Endothelial cell of umbilical vein (primary cell): ENCODE measurements around the gene DNAL1. TPM values are rescaled to one million over a fixed set of nuclear protein-coding genes. Genes with fewer than 3 reads are reported as not detected.

Experiments
- BruUV-seq: library from RNA; stranded (reverse); fragments of 400-500 nt; replicated peaks from 2 replicates; lab custom pipeline; 2021; lab: Mats Ljungman, UMichigan
- CTCF ChIA-PET: fragments of 300-600, 350-600 bp; sonication (Branson Sonifier 250); formaldehyde crosslinking; loops from one replicate; lab custom pipeline; 2021; ENCODE audit warnings: antibody characterized with exemption, inconsistent platforms; lab: Charles Lee
- POLR2A ChIA-PET: fragments of 300-600, 350-600 bp; sonication (Branson Sonifier 250); formaldehyde crosslinking; loops from one replicate; lab custom pipeline; 2021; ENCODE audit warnings: antibody characterized with exemption, inconsistent platforms; lab: Charles Lee
- DNase-seq: peaks from one replicate; pipeline ENCODE4 v3.0.0-alpha.2; 2011; ENCODE audit warnings: low read depth, low spot score
- FAIRE-seq: peaks from 2 replicates; lab custom pipeline; 2011; peaks lifted over from hg19 to GRCh38; lab: Jason Lieb, UNC
- H2AFZ ChIP-seq: 2 replicates; pipeline ENCODE4 v1.6.0; 2012; ENCODE audit warnings: low read depth, low read length, control low read depth, inconsistent platforms
- H3K27ac ChIP-seq: 2 replicates; pipeline ENCODE4 v1.5.1; 2011; ENCODE audit warnings: low read depth, mild to moderate bottlenecking, control low read depth, low read length, moderate library complexity; ENCODE audit not compliant: insufficient read depth
- H3K27me3 ChIP-seq, 2 experiments: 2 replicates each; pipeline versions ENCODE4 v1.6.0 to v1.6.1; 2011; ENCODE audit warnings: low read length in 2 of 2, mixed read lengths in 1 of 2; ENCODE audit not compliant: control insufficient read depth in 2 of 2, insufficient read depth in 2 of 2
- H3K36me3 ChIP-seq, 2 experiments: 2 replicates in 1 of 2; 3 replicates in 1 of 2; pipeline ENCODE4 v1.5.1; 2011; ENCODE audit warnings: low read length in 2 of 2, mild to moderate bottlenecking in 1 of 2, moderate library complexity in 1 of 2; ENCODE audit not compliant: control insufficient read depth in 2 of 2, insufficient read depth in 2 of 2; ENCODE audit errors: extremely low read depth in 1 of 2
- H3K4me1 ChIP-seq: 3 replicates; pipeline ENCODE4 v1.5.1; 2011; ENCODE audit warnings: mild to moderate bottlenecking, low read length; ENCODE audit not compliant: control insufficient read depth, insufficient read depth; ENCODE audit errors: extremely low read depth
- H3K4me2 ChIP-seq: 2 replicates; pipeline ENCODE4 v1.6.1; 2011; ENCODE audit warnings: low read length, control low read depth, mixed read lengths; ENCODE audit not compliant: insufficient read depth
- H3K4me3 ChIP-seq, 3 experiments: fragments of 200-600 bp in 1 of 3; sonication (generic), shearing (Covaris generic) in 1 of 3; replicated peaks in 1 of 3; 2 replicates each; pipeline ENCODE4 v1.5.1; 2011 to 2016; ENCODE audit warnings: control low read depth in 3 of 3, low read length in 3 of 3, mild to moderate bottlenecking in 2 of 3, inconsistent platforms in 1 of 3, low read depth in 1 of 3, moderate library complexity in 1 of 3; ENCODE audit not compliant: insufficient read depth in 1 of 3
- H3K79me2 ChIP-seq: 2 replicates; pipeline ENCODE4 v1.6.0; 2012; ENCODE audit warnings: low read length, inconsistent platforms; ENCODE audit not compliant: control insufficient read depth, insufficient read depth
- H3K9ac ChIP-seq: replicated peaks from 2 replicates; pipeline ENCODE3; 2011; ENCODE audit warnings: low read length, control low read depth; ENCODE audit not compliant: insufficient read depth; ENCODE audit errors: extremely low read depth
- H3K9me1 ChIP-seq: replicated peaks from 3 replicates; pipeline ENCODE4 v1.6.0; 2011; ENCODE audit warnings: mild to moderate bottlenecking, low read length; ENCODE audit not compliant: control insufficient read depth, insufficient read depth; ENCODE audit errors: extremely low read depth
- H3K9me3 ChIP-seq: replicated peaks from 2 replicates; pipeline ENCODE4 v1.5.1; 2012; ENCODE audit warnings: low read length, inconsistent platforms; ENCODE audit not compliant: control insufficient read depth, insufficient read depth
- H4K20me1 ChIP-seq: replicated peaks from 2 replicates; pipeline ENCODE3; 2011; ENCODE audit warnings: mild to moderate bottlenecking, low read length; ENCODE audit not compliant: control insufficient read depth, insufficient read depth; ENCODE audit errors: extremely low read depth
- CTCF ChIP-seq, 2 donors: IDR thresholded peaks; 1 replicate in 1 of 2; 2 replicates in 1 of 2; pipeline ENCODE4 v1.5.1; 2011; ENCODE audit warnings: low read length in 2 of 2, mild to moderate bottlenecking in 2 of 2, moderate library complexity in 2 of 2, control low read depth in 1 of 2, inconsistent platforms in 1 of 2, low read depth in 1 of 2; ENCODE audit not compliant: insufficient read depth in 1 of 2; ENCODE audit errors: extremely low read depth in 1 of 2
- EZH2 ChIP-seq: IDR thresholded peaks from 2 replicates; pipeline ENCODE4 v1.6.1; 2012; ENCODE audit warnings: borderline replicate concordance, low read depth, mild to moderate bottlenecking, moderate library complexity, low read length, inconsistent platforms; ENCODE audit not compliant: severe bottlenecking
- FOS ChIP-seq: IDR thresholded peaks from 2 replicates; pipeline ENCODE4 v1.6.1; 2011; ENCODE audit warnings: mild to moderate bottlenecking, low read length, moderate library complexity, borderline replicate concordance; ENCODE audit not compliant: insufficient read depth
- GATA2 ChIP-seq: IDR thresholded peaks from 2 replicates; pipeline ENCODE4 v1.7.0; 2011; ENCODE audit warnings: low read depth, mild to moderate bottlenecking, moderate library complexity, mixed read lengths, low read length; ENCODE audit not compliant: insufficient read length, insufficient read depth
- JUN ChIP-seq: IDR thresholded peaks from 2 replicates; pipeline ENCODE4 v1.6.1; 2011; ENCODE audit warnings: borderline replicate concordance, low read depth; ENCODE audit not compliant: insufficient read length, insufficient read depth
- MAX ChIP-seq: IDR thresholded peaks from 2 replicates; pipeline ENCODE4 v1.6.1; 2011; ENCODE audit not compliant: insufficient read depth, insufficient read length
- MYC ChIP-seq: IDR thresholded peaks from one replicate; pipeline ENCODE4 v1.6.1; 2011; ENCODE audit warnings: mild to moderate bottlenecking, low read depth, low read length
- POLR2A ChIP-seq: IDR thresholded peaks from 2 replicates; pipeline ENCODE4 v1.6.1; 2012; ENCODE audit warnings: low read depth, mild to moderate bottlenecking, control low read depth, low read length
- POLR2AphosphoS5 ChIP-seq: IDR thresholded peaks from 2 replicates; pipeline ENCODE4 v1.6.1; 2012; ENCODE audit warnings: low read depth, mild to moderate bottlenecking, control low read depth, low read length, moderate library complexity; ENCODE audit not compliant: insufficient read depth
- dilution Hi-C: fragments of 300-500 bp; cut with MboI; formaldehyde crosslinking; loops from one replicate; pipeline ENCODE4 v1.15.0; 2019; ENCODE audit warnings: low sequenced_read_pairs; ENCODE audit not compliant: extremely low pct_ligation_motif_present
- intact Hi-C: fragments of 100-400 bp; cut with micrococcal nuclease; formaldehyde crosslinking; loops from one replicate; pipeline ENCODE4 v1.10.0; 2022
- polyA plus RNA-seq, 4 experiments: library from polyadenylated mRNA; depleted of rRNA in 3 of 4; stranded (reverse) in 3 of 4; unstranded in 1 of 4; fragments of >200 nt; gene quantifications; 2 replicates each; pipeline versions ENCODE4 v1.2.1 to v1.2.3, GENCODE V29; 2011 to 2012; ENCODE audit warnings: missing spikeins in 1 of 4
- total RNA-seq: library from RNA; stranded (reverse); gene quantifications from 2 replicates; pipeline ENCODE4 v1.2.3, GENCODE V29; 2021

DNAL1 gene
- total and polyA plus RNA-seq, 2 donors (not counting 3 experiments of a cell fraction or from before 2014, with no cell fraction given) = 2.4 to 15.3 TPM

- Histone ChIP-seq H3K9me3 (no peaks in the 10 kb centered on the region), H3K4me1 (peaks cover 57% of the 10 kb centered on the region), H3K9me1 (no peaks in the 10 kb centered on the region), H3K27ac (peak overlapping the region; percentile 98), H2AFZ (no peak overlapping the region), H4K20me1 (no peaks in the 10 kb centered on the region), H3K4me2 (no peak overlapping the region), H3K4me3 (no peak overlapping the region), H3K27me3 (no peaks in the 10 kb centered on the region), H3K79me2 (peaks cover 29% of the 10 kb centered on the region), H3K9ac (no peak overlapping the region), H3K36me3 (peaks cover 35 to 46% of the 10 kb centered on the region in 2 experiments)
- intact Hi-C loops = loop anchor here (5.0 kb wide), 1 partner anchor 140 kb away; no protein-coding TSS in a partner anchor
- TF ChIP-seq EZH2 = no peak
- TF ChIP-seq POLR2A = no peak
- no peak for TF ChIP-seq POLR2AphosphoS5
- no peak for TF ChIP-seq CTCF (IDR thresholded peaks at IDR 0.05; ENCODE audit: extremely low read depth in 1 of 2, insufficient read depth in 1 of 2, low read depth in 1 of 2, low read length in 2 of 2)
- TF ChIP-seq MAX = no peak
- TF ChIP-seq MYC = no peak
- no peak for TF ChIP-seq GATA2
- no peak for TF ChIP-seq JUN
- TF ChIP-seq FOS = no peak
- ChIA-PET CTCF (interaction anchor here (2.0 to 12.5 kb wide), 4 partner anchors 16 to 99 kb away, joined by 6 to 245 read pairs (median 111); a partner anchor contains a TSS), POLR2A (no interaction called here)
- DNase-seq (no peak), FAIRE-seq (no peak)
- no TSS peak for BruUV-seq
- dilution Hi-C loops = no loop called here
Observed at GRCh38 chr14:73727166-73727565, 82.4 kb downstream of the DNAL1 start.
